GM21737 (cell line): ENCODE data around the gene PPIL4.
A peak's percentile ranks its signal among the peaks of the same experiment; 100 is the strongest.
"Not testable (repeated sequence)": the region's sequence is repeated elsewhere in the genome, so short reads cannot be mapped to it uniquely, and the experiment has no call there.

Source experiments
- ATAC-seq: cut with Tn5 transposase; IDR thresholded peaks from one replicate; pipeline ENCODE4 v1.9.1; 2021; ENCODE audit warnings: mild to moderate bottlenecking, moderate library complexity; ENCODE audit not compliant: unreplicated experiment

The PPIL4 gene

GRCh38 chr6:149534742-149535141, 11.1 kb downstream of the PPIL4 start:
- no peak for ATAC-seq

GRCh38 chr6:149529650-149530049, 16.2 kb downstream of the PPIL4 start:
- no peak for ATAC-seq

- ATAC-seq: no peak
Measured at GRCh38 chr6:149515494-149515893, 30.3 kb downstream of the PPIL4 start.

- ATAC-seq: no peak
Measured at GRCh38 chr6:149513915-149514314, 31.9 kb downstream of the PPIL4 start.

GRCh38 chr6:149510793-149511512, 34.9 kb downstream of the PPIL4 start:
- no peak for ATAC-seq

GRCh38 chr6:149508485-149508884, 37.4 kb downstream of the PPIL4 start:
- ATAC-seq: no peak

- ATAC-seq: no peak
Measured at GRCh38 chr6:149503872-149504271, 42.0 kb downstream of the PPIL4 start.

- no peak for ATAC-seq
Measured at GRCh38 chr6:149503276-149503675, 42.6 kb downstream of the PPIL4 start.

- no peak for ATAC-seq
Measured at GRCh38 chr6:149501768-149502167, 44.1 kb downstream of the PPIL4 start.

- no peak for ATAC-seq
Measured at GRCh38 chr6:149501201-149501600, 44.6 kb downstream of the PPIL4 start.

GRCh38 chr6:149500096-149500495, 45.7 kb downstream of the PPIL4 start:
- ATAC-seq: no peak

- no peak for ATAC-seq
Measured at GRCh38 chr6:149499066-149499465, 46.8 kb downstream of the PPIL4 start.

- ATAC-seq: no peak
Measured at GRCh38 chr6:149497365-149497764, 48.5 kb downstream of the PPIL4 start.

GRCh38 chr6:149496597-149496996, 49.2 kb downstream of the PPIL4 start:
- not testable (repeated sequence) for ATAC-seq

- ATAC-seq: not testable (repeated sequence)
Measured at GRCh38 chr6:149495349-149496016, 50.4 kb downstream of the PPIL4 start.

GRCh38 chr6:149494810-149495209, 51.0 kb downstream of the PPIL4 start:
- ATAC-seq: peak; percentile 69

GRCh38 chr6:149493761-149494320, 52.0 kb downstream of the PPIL4 start:
- ATAC-seq: no peak

- no peak for ATAC-seq
Measured at GRCh38 chr6:149492798-149493343, 53.0 kb downstream of the PPIL4 start.

GRCh38 chr6:149489967-149490366, 55.9 kb downstream of the PPIL4 start:
- no peak for ATAC-seq

GRCh38 chr6:149488815-149489214, 57.0 kb downstream of the PPIL4 start:
- no peak for ATAC-seq

- ATAC-seq: no peak
Measured at GRCh38 chr6:149487316-149487715, 58.5 kb downstream of the PPIL4 start.
